Astrocyte (in vitro differentiated cells and primary cell): ENCODE results near the gene MTUS2. TPM values are rescaled to one million over a fixed set of nuclear protein-coding genes. Genes with fewer than 3 reads are reported as not detected.

Experiments used
- DNase-seq: peaks from one replicate; pipeline ENCODE4 v3.0.0-alpha.2; 2010; ENCODE audit warnings: low read depth
- FAIRE-seq: peaks from 2 replicates; lab custom pipeline; 2011; peaks lifted over from hg19 to GRCh38; lab: Jason Lieb, UNC
- H2AFZ ChIP-seq: 2 replicates; pipeline ENCODE4 v1.6.0; 2012; ENCODE audit warnings: low read depth, low read length, inconsistent platforms
- H3K27ac ChIP-seq: 2 replicates; pipeline ENCODE4 v1.5.1; 2011; ENCODE audit warnings: low read depth, low read length, inconsistent platforms
- H3K27me3 ChIP-seq: 2 replicates; pipeline ENCODE4 v1.6.0; 2011; ENCODE audit warnings: low read length, inconsistent platforms; ENCODE audit not compliant: insufficient read depth
- H3K36me3 ChIP-seq: 2 replicates; pipeline ENCODE4 v1.5.1; 2011; ENCODE audit warnings: low read length, inconsistent platforms; ENCODE audit not compliant: insufficient read depth
- H3K4me1 ChIP-seq: 2 replicates; pipeline ENCODE4 v1.5.1; 2011; ENCODE audit warnings: low read length, inconsistent platforms; ENCODE audit not compliant: insufficient read depth
- H3K4me2 ChIP-seq: 2 replicates; pipeline ENCODE4 v1.6.0; 2012; ENCODE audit warnings: low read length, inconsistent platforms
- H3K4me3 ChIP-seq: 2 replicates; pipeline ENCODE4 v1.5.1; 2011; ENCODE audit warnings: low read depth, mild to moderate bottlenecking, low read length, inconsistent platforms; ENCODE audit not compliant: insufficient read depth
- H3K79me2 ChIP-seq: 2 replicates; pipeline ENCODE4 v1.6.0; 2012; ENCODE audit warnings: mild to moderate bottlenecking, low read length, inconsistent platforms; ENCODE audit not compliant: insufficient read depth
- H3K9ac ChIP-seq: 2 replicates; pipeline ENCODE4 v1.6.0; 2012; ENCODE audit warnings: mild to moderate bottlenecking, low read length, inconsistent platforms
- H3K9me3 ChIP-seq: 2 replicates; pipeline ENCODE4 v1.5.1; 2012; ENCODE audit warnings: low read depth, mild to moderate bottlenecking, low read length, inconsistent platforms; ENCODE audit not compliant: insufficient read depth
- H4K20me1 ChIP-seq: 2 replicates; pipeline ENCODE4 v1.6.0; 2012; ENCODE audit warnings: low read length, inconsistent platforms; ENCODE audit not compliant: insufficient read depth
- H3K27ac Mint-ChIP-seq: one replicate; pipeline ENCODE4 v1.8.0; 2021; ENCODE audit warnings: mild to moderate bottlenecking, mixed read lengths; ENCODE audit not compliant: unreplicated experiment
- H3K27me3 Mint-ChIP-seq: one replicate; pipeline ENCODE4 v1.8.0; 2021; ENCODE audit warnings: low read depth, mixed read lengths; ENCODE audit not compliant: unreplicated experiment
- H3K36me3 Mint-ChIP-seq: one replicate; pipeline ENCODE4 v1.8.0; 2021; ENCODE audit warnings: low read depth, mixed read lengths; ENCODE audit not compliant: unreplicated experiment
- H3K4me1 Mint-ChIP-seq: one replicate; pipeline ENCODE4 v1.8.0; 2021; ENCODE audit warnings: low read depth, mixed read lengths; ENCODE audit not compliant: unreplicated experiment
- H3K4me3 Mint-ChIP-seq: one replicate; pipeline ENCODE4 v1.8.0; 2021; ENCODE audit warnings: mild to moderate bottlenecking, moderate library complexity, mixed read lengths; ENCODE audit not compliant: unreplicated experiment
- H3K9me3 Mint-ChIP-seq: one replicate; pipeline ENCODE4 v1.8.0; 2021; ENCODE audit warnings: mild to moderate bottlenecking, mixed read lengths; ENCODE audit not compliant: unreplicated experiment
- EZH2 ChIP-seq: IDR thresholded peaks from 2 replicates; pipeline ENCODE4 v1.6.1; 2012; ENCODE audit warnings: mild to moderate bottlenecking, low read length, inconsistent platforms; ENCODE audit not compliant: insufficient read depth
- total RNA-seq: library from RNA; stranded (reverse); gene quantifications from 2 replicates; pipeline ENCODE4 v1.2.1, GENCODE V29; 2021
- TF ChIP-seq, protein P1 (sequence below): IDR thresholded peaks from 2 replicates; pipeline ENCODE4 v1.5.1; 2011; ENCODE audit warnings: low read depth, mild to moderate bottlenecking, inconsistent platforms, low read length, moderate library complexity; ENCODE audit not compliant: insufficient read depth

MTUS2 gene
- total RNA-seq, 1 donor from 2014 or later = 0.50 TPM

GRCh38 chr13:29020314-29020713 lies 200.2 kb downstream of the MTUS2 start:
- H3K9me3 Mint-ChIP-seq = peaks cover under 1% of the 10 kb centered on the region
- H3K27ac Mint-ChIP-seq = no peak overlapping the region

GRCh38 chr13:29021311-29021710 lies 201.2 kb downstream of the MTUS2 start:
- Histone ChIP-seq H2AFZ (no peak overlapping the region), H3K9ac (no peak overlapping the region), H3K27me3 (no peaks in the 10 kb centered on the region), H3K79me2 (no peaks in the 10 kb centered on the region), H3K4me2 (no peak overlapping the region), H3K4me3 (no peak overlapping the region), H4K20me1 (no peaks in the 10 kb centered on the region), H3K4me1 (no peaks in the 10 kb centered on the region), H3K27ac (no peak overlapping the region), H3K9me3 (peaks cover 3% of the 10 kb centered on the region), H3K36me3 (no peaks in the 10 kb centered on the region)
- H3K9me3 Mint-ChIP-seq = peaks cover 2% of the 10 kb centered on the region
- H3K27me3 Mint-ChIP-seq = peaks cover 4% of the 10 kb centered on the region
- H3K4me1 Mint-ChIP-seq = no peaks in the 10 kb centered on the region
- H3K27ac Mint-ChIP-seq = no peak overlapping the region
- H3K4me3 Mint-ChIP-seq = no peak overlapping the region
- TF ChIP-seq, protein P1, sequence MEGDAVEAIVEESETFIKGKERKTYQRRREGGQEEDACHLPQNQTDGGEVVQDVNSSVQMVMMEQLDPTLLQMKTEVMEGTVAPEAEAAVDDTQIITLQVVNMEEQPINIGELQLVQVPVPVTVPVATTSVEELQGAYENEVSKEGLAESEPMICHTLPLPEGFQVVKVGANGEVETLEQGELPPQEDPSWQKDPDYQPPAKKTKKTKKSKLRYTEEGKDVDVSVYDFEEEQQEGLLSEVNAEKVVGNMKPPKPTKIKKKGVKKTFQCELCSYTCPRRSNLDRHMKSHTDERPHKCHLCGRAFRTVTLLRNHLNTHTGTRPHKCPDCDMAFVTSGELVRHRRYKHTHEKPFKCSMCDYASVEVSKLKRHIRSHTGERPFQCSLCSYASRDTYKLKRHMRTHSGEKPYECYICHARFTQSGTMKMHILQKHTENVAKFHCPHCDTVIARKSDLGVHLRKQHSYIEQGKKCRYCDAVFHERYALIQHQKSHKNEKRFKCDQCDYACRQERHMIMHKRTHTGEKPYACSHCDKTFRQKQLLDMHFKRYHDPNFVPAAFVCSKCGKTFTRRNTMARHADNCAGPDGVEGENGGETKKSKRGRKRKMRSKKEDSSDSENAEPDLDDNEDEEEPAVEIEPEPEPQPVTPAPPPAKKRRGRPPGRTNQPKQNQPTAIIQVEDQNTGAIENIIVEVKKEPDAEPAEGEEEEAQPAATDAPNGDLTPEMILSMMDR = no peak
- no peak for TF ChIP-seq EZH2
- DNase-seq (no peak), FAIRE-seq (no peak)
- H3K36me3 Mint-ChIP-seq = no peaks in the 10 kb centered on the region

More at GRCh38 chr13:29020314-29020713, 200.2 kb downstream of the MTUS2 start:
- Histone ChIP-seq H2AFZ (no peak overlapping the region), H3K4me1 (no peaks in the 10 kb centered on the region), H3K27ac (no peak overlapping the region), H3K4me3 (no peak overlapping the region), H3K4me2 (no peak overlapping the region), H3K79me2 (no peaks in the 10 kb centered on the region), H3K27me3 (no peaks in the 10 kb centered on the region), H3K36me3 (no peaks in the 10 kb centered on the region), H3K9ac (no peak overlapping the region), H4K20me1 (no peaks in the 10 kb centered on the region), H3K9me3 (no peaks in the 10 kb centered on the region)
- no peaks in the 10 kb centered on the region for H3K4me1 Mint-ChIP-seq
- no peak for TF ChIP-seq EZH2
- TF ChIP-seq, protein P1 = no peak
- no peak overlapping the region for H3K4me3 Mint-ChIP-seq
- no peak for FAIRE-seq
- H3K36me3 Mint-ChIP-seq = no peaks in the 10 kb centered on the region
- H3K27me3 Mint-ChIP-seq = peaks cover 4% of the 10 kb centered on the region
- DNase-seq = no peak

GRCh38 chr13:29021717-29022116 lies 201.6 kb downstream of the MTUS2 start:
- H2AFZ ChIP-seq = no peak overlapping the region
- H3K36me3 ChIP-seq = no peaks in the 10 kb centered on the region
- Mint-ChIP-seq H3K36me3 (no peaks in the 10 kb centered on the region), H3K9me3 (peaks cover 2% of the 10 kb centered on the region), H3K4me1 (no peaks in the 10 kb centered on the region), H3K4me3 (no peak overlapping the region), H3K27ac (no peak overlapping the region), H3K27me3 (peaks cover 4% of the 10 kb centered on the region)
- H3K27me3 ChIP-seq = no peaks in the 10 kb centered on the region
- FAIRE-seq (no peak), DNase-seq (no peak)
- H3K4me3 ChIP-seq = no peak overlapping the region
- H4K20me1 ChIP-seq = no peaks in the 10 kb centered on the region
- no peak overlapping the region for H3K4me2 ChIP-seq
- peaks cover 4% of the 10 kb centered on the region for H3K9me3 ChIP-seq
- no peak for TF ChIP-seq EZH2
- TF ChIP-seq, protein P1 = no peak
- H3K9ac ChIP-seq = no peak overlapping the region
- H3K4me1 ChIP-seq = no peaks in the 10 kb centered on the region
- no peaks in the 10 kb centered on the region for H3K79me2 ChIP-seq
- no peak overlapping the region for H3K27ac ChIP-seq
